ENCODE measurements around the gene MNS1.
"Not testable (repeated sequence)": the region's sequence is repeated elsewhere in the genome, so short reads cannot be mapped to it uniquely, and the experiment has no call there.

The MNS1 gene

DNA sequence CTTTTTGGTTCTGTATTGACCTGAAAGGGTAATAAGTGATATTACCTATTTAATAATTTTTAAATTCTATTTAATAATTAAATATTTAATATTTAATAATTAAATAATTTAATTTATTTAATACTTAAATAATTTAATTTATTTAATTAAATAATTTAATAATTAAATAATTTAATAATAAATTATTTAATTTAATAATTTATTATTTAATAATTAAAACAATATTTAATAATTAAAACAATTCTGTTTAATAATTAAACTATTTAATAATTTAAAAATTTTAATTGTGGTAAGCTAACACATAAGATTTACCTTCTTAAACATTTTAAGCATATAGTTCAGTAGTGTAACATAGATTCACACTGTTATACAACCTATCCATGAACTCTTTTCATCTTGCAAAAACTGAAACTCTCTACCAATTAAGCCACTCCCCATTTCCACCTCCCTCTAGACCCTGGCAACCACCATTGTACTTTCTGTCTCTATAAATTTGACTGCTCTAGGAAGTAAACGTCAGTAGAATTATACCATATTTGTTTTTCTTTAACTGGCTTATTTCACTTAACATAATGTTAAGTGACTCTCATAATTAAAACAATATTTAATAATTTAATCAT, 51.7 kb downstream of the MNS1 start:
- H3K27me3 ChIP-seq (ENCODE audit: control insufficient read depth in 2 of 2, insufficient read depth in 2 of 2, low read length in 2 of 2); H3K9ac ChIP-seq (ENCODE audit: low read depth in 1 of 2, low read length in 2 of 2); H3K36me3 ChIP-seq (ENCODE audit: control insufficient read depth in 2 of 2, insufficient read depth in 2 of 2, low read length in 2 of 2); H3K9me3 ChIP-seq (ENCODE audit: control insufficient read depth in 2 of 2, low read length in 2 of 2); H3K4me3 ChIP-seq (ENCODE audit: low read length in 2 of 2); H3K27ac ChIP-seq (ENCODE audit: low read depth in 2 of 2, low read length in 2 of 2); H3K4me1 ChIP-seq (ENCODE audit: control insufficient read depth in 2 of 2, insufficient read depth in 2 of 2, low read length in 2 of 2): not testable (repeated sequence)

DNA sequence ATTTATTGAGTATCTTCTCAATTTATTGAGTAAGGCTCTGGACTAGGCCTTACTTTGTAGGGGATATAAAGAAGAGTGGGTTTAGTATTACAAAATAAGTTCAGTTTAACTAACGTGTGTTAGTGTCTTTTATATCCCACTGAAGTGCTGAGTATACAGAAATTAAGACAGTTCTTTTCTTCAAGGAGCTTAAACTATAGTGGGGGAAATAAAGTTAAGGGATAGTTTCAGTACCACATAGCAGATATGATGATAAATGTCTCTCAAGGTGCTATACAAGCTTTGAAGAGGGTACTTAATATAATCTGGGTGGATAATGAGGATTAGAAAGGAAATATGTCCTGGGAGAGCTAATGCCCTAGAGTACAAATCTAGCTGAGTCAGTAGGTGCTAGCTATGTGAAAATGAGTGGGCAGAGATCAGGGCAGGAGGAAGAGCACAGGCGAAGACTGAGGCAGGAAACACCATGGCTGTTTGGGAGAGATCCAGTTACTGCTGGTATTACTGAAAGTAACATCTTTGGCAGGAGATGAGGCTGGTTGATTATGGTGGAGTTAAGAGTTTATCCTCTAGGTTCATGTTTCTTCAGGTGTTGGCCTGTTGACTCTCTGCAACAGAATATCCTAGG, 53.7 kb downstream of the MNS1 start:
- Histone ChIP-seq H3K27ac (ENCODE audit: low read depth in 2 of 2, low read length in 2 of 2) (no peak overlapping the region), H3K4me3 (ENCODE audit: low read length in 2 of 2) (no peak overlapping the region), H3K36me3 (ENCODE audit: control insufficient read depth in 2 of 2, insufficient read depth in 2 of 2, low read length in 2 of 2) (no peaks in the 10 kb centered on the region), H3K4me1 (ENCODE audit: control insufficient read depth in 2 of 2, insufficient read depth in 2 of 2, low read length in 2 of 2) (no peaks in the 10 kb centered on the region), H3K9ac (ENCODE audit: low read depth in 1 of 2, low read length in 2 of 2) (no peak overlapping the region), H3K27me3 (ENCODE audit: control insufficient read depth in 2 of 2, insufficient read depth in 2 of 2, low read length in 2 of 2) (no peaks in the 10 kb centered on the region), H3K9me3 (ENCODE audit: control insufficient read depth in 2 of 2, low read length in 2 of 2) (no peaks in the 10 kb centered on the region)

DNA sequence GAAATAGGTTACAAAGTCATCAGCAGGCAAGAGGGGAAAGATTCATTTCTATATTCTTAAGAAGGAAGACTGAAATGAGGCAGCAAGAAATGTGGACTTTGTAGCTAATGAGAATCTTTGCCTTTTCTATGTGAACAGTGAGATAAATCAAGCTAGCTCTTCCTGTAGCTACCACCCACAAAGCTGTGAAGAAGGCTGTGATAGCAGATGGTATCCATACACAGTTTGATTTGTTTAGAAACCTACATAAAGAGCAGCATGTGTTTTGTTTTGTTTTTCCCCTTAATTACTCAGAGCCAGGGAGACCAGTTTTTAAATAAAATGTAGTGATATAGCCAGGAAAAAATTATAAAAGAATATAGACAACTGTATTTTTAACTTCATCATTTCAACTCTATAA, 54.2 kb downstream of the MNS1 start:
- H3K36me3 ChIP-seq (ENCODE audit: control insufficient read depth in 2 of 2, insufficient read depth in 2 of 2, low read length in 2 of 2) = no peaks in the 10 kb centered on the region
- H3K27me3 ChIP-seq (ENCODE audit: control insufficient read depth in 2 of 2, insufficient read depth in 2 of 2, low read length in 2 of 2) = no peaks in the 10 kb centered on the region
- H3K9ac ChIP-seq (ENCODE audit: low read depth in 1 of 2, low read length in 2 of 2) = no peak overlapping the region
- H3K9me3 ChIP-seq (ENCODE audit: control insufficient read depth in 2 of 2, low read length in 2 of 2) = no peaks in the 10 kb centered on the region
- H3K4me3 ChIP-seq (ENCODE audit: low read length in 2 of 2) = no peak overlapping the region
- H3K4me1 ChIP-seq (ENCODE audit: control insufficient read depth in 2 of 2, insufficient read depth in 2 of 2, low read length in 2 of 2) = no peaks in the 10 kb centered on the region
- H3K27ac ChIP-seq (ENCODE audit: low read depth in 2 of 2, low read length in 2 of 2) = no peak overlapping the region

DNA sequence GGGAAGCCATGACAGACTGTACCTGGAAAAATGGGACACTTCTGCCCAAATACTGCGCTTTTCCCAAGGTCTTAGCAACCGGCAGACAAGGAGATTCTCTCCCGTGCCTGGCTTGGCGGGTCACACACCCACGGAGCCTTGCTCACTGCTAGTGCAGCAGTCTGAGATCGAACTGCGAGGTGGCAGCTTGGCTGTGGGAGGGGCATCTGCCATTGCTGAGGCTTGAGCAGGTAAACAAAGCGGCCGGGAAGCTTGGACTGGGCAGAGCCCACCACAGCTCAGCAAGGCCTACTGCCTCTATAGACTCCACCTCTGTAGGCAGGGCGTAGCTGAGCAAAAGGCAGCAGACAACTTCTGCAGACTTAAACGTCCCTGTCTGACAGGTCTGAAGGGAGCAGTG, 65.7 kb downstream of the MNS1 start:
- H3K9me3 ChIP-seq (ENCODE audit: control insufficient read depth in 2 of 2, low read length in 2 of 2); H3K27ac ChIP-seq (ENCODE audit: low read depth in 2 of 2, low read length in 2 of 2); H3K4me3 ChIP-seq (ENCODE audit: low read length in 2 of 2); H3K27me3 ChIP-seq (ENCODE audit: control insufficient read depth in 2 of 2, insufficient read depth in 2 of 2, low read length in 2 of 2); H3K4me1 ChIP-seq (ENCODE audit: control insufficient read depth in 2 of 2, insufficient read depth in 2 of 2, low read length in 2 of 2); H3K36me3 ChIP-seq (ENCODE audit: control insufficient read depth in 2 of 2, insufficient read depth in 2 of 2, low read length in 2 of 2); H3K9ac ChIP-seq (ENCODE audit: low read depth in 1 of 2, low read length in 2 of 2): not testable (repeated sequence)

DNA sequence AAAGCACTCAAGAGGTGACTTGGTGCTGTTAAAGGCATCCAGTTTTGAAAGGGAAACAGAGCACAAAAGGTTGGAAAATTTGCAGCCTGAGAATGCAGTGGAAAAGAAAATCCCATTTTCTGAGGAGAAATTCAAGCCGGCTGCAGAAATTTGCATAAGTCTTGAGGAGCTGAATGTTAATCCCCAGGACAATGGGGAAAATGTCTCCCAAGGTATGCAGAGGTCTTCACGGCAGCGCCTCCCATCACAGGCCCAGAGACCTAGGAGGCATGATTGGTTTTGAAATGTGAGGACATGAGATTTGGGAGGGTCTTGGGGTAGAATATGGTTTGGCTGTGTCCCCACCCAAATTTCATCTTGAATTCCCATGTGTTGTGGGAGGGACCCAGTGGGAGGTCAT, 67.6 kb downstream of the MNS1 start:
- not testable (repeated sequence) for H3K36me3 ChIP-seq (ENCODE audit: control insufficient read depth in 2 of 2, insufficient read depth in 2 of 2, low read length in 2 of 2); H3K9ac ChIP-seq (ENCODE audit: low read depth in 1 of 2, low read length in 2 of 2); H3K27me3 ChIP-seq (ENCODE audit: control insufficient read depth in 2 of 2, insufficient read depth in 2 of 2, low read length in 2 of 2); H3K4me1 ChIP-seq (ENCODE audit: control insufficient read depth in 2 of 2, insufficient read depth in 2 of 2, low read length in 2 of 2); H3K27ac ChIP-seq (ENCODE audit: low read depth in 2 of 2, low read length in 2 of 2); H3K9me3 ChIP-seq (ENCODE audit: control insufficient read depth in 2 of 2, low read length in 2 of 2); H3K4me3 ChIP-seq (ENCODE audit: low read length in 2 of 2)

DNA sequence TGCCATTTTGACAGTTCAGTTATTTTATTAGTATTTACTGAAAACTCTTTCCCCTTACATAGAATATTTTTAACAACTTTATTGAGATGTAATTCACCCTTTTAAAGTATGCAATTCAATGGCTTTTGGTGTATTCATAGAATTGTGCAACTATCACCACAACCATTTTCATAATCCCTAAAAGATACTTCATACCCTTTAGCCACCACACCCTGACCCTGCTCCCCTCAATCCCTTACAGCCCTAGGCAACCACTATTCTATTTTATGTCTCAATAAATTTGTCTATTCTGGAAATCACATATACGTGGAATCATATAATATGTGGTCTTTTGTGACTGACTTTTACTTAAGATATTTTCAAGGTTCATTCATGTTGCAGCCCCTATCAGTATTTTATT, 70.0 kb downstream of the MNS1 start:
- H3K9me3 ChIP-seq (ENCODE audit: control insufficient read depth in 2 of 2, low read length in 2 of 2) = no peaks in the 10 kb centered on the region
- H3K9ac ChIP-seq (ENCODE audit: low read depth in 1 of 2, low read length in 2 of 2) = no peak overlapping the region
- no peak overlapping the region for H3K4me3 ChIP-seq (ENCODE audit: low read length in 2 of 2)

DNA sequence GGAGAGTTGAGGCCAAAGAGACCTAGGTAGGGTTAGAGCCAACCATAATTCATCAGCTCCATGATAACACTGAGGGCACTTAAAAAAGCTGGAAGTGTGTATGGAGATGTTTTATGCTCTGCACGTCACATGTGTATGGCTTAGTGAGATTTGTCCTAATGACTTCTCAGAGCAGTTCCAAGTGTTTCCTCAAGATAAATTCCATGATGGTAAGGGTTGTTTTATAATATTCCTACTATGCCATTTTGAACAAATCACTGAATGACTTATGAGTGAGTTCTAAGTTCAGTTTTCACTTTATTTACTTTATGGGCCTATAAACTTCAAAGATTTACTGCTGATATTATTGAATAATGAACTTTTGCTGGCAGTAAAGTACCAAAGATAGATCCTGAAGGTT, 71.7 kb downstream of the MNS1 start:
- H3K4me3 ChIP-seq (ENCODE audit: low read length in 2 of 2) = no peak overlapping the region
- no peaks in the 10 kb centered on the region for H3K36me3 ChIP-seq (ENCODE audit: control insufficient read depth in 2 of 2, insufficient read depth in 2 of 2, low read length in 2 of 2)
- H3K4me1 ChIP-seq (ENCODE audit: control insufficient read depth in 2 of 2, insufficient read depth in 2 of 2, low read length in 2 of 2) = no peaks in the 10 kb centered on the region
- H3K27me3 ChIP-seq (ENCODE audit: control insufficient read depth in 2 of 2, insufficient read depth in 2 of 2, low read length in 2 of 2) = no peaks in the 10 kb centered on the region
- no peaks in the 10 kb centered on the region for H3K9me3 ChIP-seq (ENCODE audit: control insufficient read depth in 2 of 2, low read length in 2 of 2)
- H3K27ac ChIP-seq (ENCODE audit: low read depth in 2 of 2, low read length in 2 of 2) = no peak overlapping the region
- no peak overlapping the region for H3K9ac ChIP-seq (ENCODE audit: low read depth in 1 of 2, low read length in 2 of 2)

More for the DNA sequence above, 70.0 kb downstream of the MNS1 start:
- Histone ChIP-seq H3K27me3 (ENCODE audit: control insufficient read depth in 2 of 2, insufficient read depth in 2 of 2, low read length in 2 of 2) (no peaks in the 10 kb centered on the region), H3K36me3 (ENCODE audit: control insufficient read depth in 2 of 2, insufficient read depth in 2 of 2, low read length in 2 of 2) (no peaks in the 10 kb centered on the region), H3K4me1 (ENCODE audit: control insufficient read depth in 2 of 2, insufficient read depth in 2 of 2, low read length in 2 of 2) (no peaks in the 10 kb centered on the region), H3K27ac (ENCODE audit: low read depth in 2 of 2, low read length in 2 of 2) (no peak overlapping the region)

DNA sequence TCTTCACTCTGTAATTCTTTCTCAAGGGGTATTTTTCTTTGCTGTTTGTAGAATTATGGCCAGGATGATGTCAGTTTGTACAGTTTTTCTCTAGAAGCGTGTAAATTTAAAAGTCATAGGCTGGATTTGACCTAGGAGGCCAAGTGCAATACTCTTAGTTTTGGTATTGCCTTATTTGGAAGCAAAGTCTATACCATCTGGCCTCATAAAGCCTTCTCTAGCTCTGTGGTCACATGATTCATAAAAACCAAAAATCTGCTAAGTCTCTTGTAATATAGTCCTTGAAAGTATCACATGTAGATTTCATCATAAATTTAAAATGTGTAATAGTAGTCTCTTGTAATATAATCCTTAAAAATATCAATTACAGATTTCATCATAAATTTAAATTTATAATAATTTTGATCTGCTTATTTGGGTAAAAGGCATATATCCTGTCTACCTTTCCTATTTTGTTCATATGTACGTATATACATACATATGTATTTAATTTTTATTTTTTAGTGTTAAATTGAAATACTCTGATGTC, 74.1 kb downstream of the MNS1 start:
- Histone ChIP-seq H3K36me3 (ENCODE audit: control insufficient read depth in 2 of 2, insufficient read depth in 2 of 2, low read length in 2 of 2) (no peaks in the 10 kb centered on the region), H3K27ac (ENCODE audit: low read depth in 2 of 2, low read length in 2 of 2) (no peak overlapping the region), H3K9me3 (ENCODE audit: control insufficient read depth in 2 of 2, low read length in 2 of 2) (no peaks in the 10 kb centered on the region), H3K27me3 (ENCODE audit: control insufficient read depth in 2 of 2, insufficient read depth in 2 of 2, low read length in 2 of 2) (no peaks in the 10 kb centered on the region), H3K4me3 (ENCODE audit: low read length in 2 of 2) (no peak overlapping the region), H3K9ac (ENCODE audit: low read depth in 1 of 2, low read length in 2 of 2) (no peak overlapping the region), H3K4me1 (ENCODE audit: control insufficient read depth in 2 of 2, insufficient read depth in 2 of 2, low read length in 2 of 2) (no peaks in the 10 kb centered on the region)

DNA sequence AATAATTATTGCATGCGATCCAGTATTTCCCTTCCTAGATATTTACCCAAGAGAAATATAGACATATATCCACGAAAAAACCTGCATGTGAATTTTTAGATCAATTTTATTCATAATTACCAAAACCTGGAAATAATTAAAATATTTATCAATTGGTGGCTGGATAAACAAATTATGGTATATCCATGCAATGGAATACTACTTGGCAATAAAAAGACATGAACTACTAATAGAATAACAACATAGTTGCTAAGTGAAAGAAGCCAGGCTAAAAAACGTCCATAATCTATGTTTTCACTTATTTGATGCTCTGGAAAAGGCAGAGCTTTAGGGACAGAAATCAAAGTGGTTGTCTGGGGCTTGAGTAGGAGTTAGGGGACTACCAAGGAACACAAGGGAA, 79.0 kb downstream of the MNS1 start:
- Histone ChIP-seq H3K27me3 (ENCODE audit: control insufficient read depth in 2 of 2, insufficient read depth in 2 of 2, low read length in 2 of 2) (no peaks in the 10 kb centered on the region), H3K27ac (ENCODE audit: low read depth in 2 of 2, low read length in 2 of 2) (no peak overlapping the region), H3K4me1 (ENCODE audit: control insufficient read depth in 2 of 2, insufficient read depth in 2 of 2, low read length in 2 of 2) (no peaks in the 10 kb centered on the region), H3K9ac (ENCODE audit: low read depth in 1 of 2, low read length in 2 of 2) (no peak overlapping the region), H3K9me3 (ENCODE audit: control insufficient read depth in 2 of 2, low read length in 2 of 2) (no peaks in the 10 kb centered on the region), H3K4me3 (ENCODE audit: low read length in 2 of 2) (no peak overlapping the region), H3K36me3 (ENCODE audit: control insufficient read depth in 2 of 2, insufficient read depth in 2 of 2, low read length in 2 of 2) (no peaks in the 10 kb centered on the region)

DNA sequence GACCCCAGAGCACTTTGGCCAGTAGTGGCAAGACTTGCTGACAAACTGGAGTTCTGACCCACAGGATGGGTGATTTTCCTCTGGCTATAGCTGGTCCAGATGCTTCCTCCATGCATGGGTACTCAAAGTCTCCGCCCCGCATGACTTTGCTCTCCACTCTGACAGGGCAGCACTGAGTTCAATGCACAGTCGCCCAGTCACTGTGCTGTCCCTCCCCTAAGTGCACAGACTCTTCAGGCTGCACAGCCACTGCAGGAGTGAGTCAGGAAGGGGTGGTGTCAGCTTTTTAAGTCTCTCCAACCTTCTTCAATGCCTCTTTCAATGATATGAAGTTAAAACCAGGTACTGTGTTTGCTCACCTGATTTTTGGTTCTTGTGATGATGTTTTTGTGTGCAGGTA, 81.9 kb downstream of the MNS1 start:
- no peaks in the 10 kb centered on the region for H3K4me1 ChIP-seq (ENCODE audit: control insufficient read depth in 2 of 2, insufficient read depth in 2 of 2, low read length in 2 of 2)

More for the DNA sequence above, 81.9 kb downstream of the MNS1 start:
- H3K9me3 ChIP-seq (ENCODE audit: control insufficient read depth in 2 of 2, low read length in 2 of 2) = no peaks in the 10 kb centered on the region
- no peak overlapping the region for H3K4me3 ChIP-seq (ENCODE audit: low read length in 2 of 2)
- H3K27ac ChIP-seq (ENCODE audit: low read depth in 2 of 2, low read length in 2 of 2) = no peak overlapping the region
- no peak overlapping the region for H3K9ac ChIP-seq (ENCODE audit: low read depth in 1 of 2, low read length in 2 of 2)
- H3K27me3 ChIP-seq (ENCODE audit: control insufficient read depth in 2 of 2, insufficient read depth in 2 of 2, low read length in 2 of 2) = no peaks in the 10 kb centered on the region
- H3K36me3 ChIP-seq (ENCODE audit: control insufficient read depth in 2 of 2, insufficient read depth in 2 of 2, low read length in 2 of 2) = no peaks in the 10 kb centered on the region

Measured in mucosa of rectum (tissue), 2 donors.